SK-N-SH (cell line): ENCODE results near the gene NRG3. TPM values are rescaled to one million over a fixed set of nuclear protein-coding genes. Genes with fewer than 3 reads are reported as not detected.

Source experiments
- CTCF ChIA-PET: fragments of 300-600, 350-600 bp; formaldehyde crosslinking; extraction: SDS; loops from one replicate; lab custom pipeline; 2021; lab: Yijun Ruan, JAX
- POLR2A ChIA-PET: fragments of 350-600 bp; sonication (Branson Sonifier 250); formaldehyde crosslinking; extraction: SDS; loops from one replicate; lab custom pipeline; 2020; ENCODE audit warnings: antibody characterized with exemption, inconsistent platforms; lab: Yijun Ruan, JAX
- DNase-seq: peaks from one replicate; pipeline ENCODE4 v3.0.0; 2012
- H2AFZ ChIP-seq: fragments of 200-600 bp; sonication (generic); 2 replicates; pipeline ENCODE4 v1.8.1; 2016; ENCODE audit warnings: antibody characterized with exemption, mild to moderate bottlenecking, low read depth
- H3F3A ChIP-seq: fragments of 200-600 bp; sonication (generic); replicated peaks from 2 replicates; pipeline ENCODE3; 2016; ENCODE audit warnings: antibody characterized with exemption, mild to moderate bottlenecking; ENCODE audit not compliant: insufficient read depth
- H3K27ac ChIP-seq, 2 experiments: fragments of 200-500 bp in 1 of 2; fragments of 200-600 bp in 1 of 2; sonication (Bioruptor generic) in 1 of 2; sonication (generic), shearing (Covaris generic) in 1 of 2; 2 replicates each; pipeline versions ENCODE4 v1.5.1 to v1.6.1; 2014 to 2016; ENCODE audit warnings: low read depth in 2 of 2, inconsistent platforms in 1 of 2, low read length in 1 of 2, mild to moderate bottlenecking in 1 of 2, mixed read lengths in 1 of 2
- H3K27me3 ChIP-seq: fragments of 200-600 bp; sonication (generic), shearing (Covaris generic); 2 replicates; pipeline ENCODE4 v1.6.1; 2016; ENCODE audit warnings: mixed run types; ENCODE audit not compliant: insufficient read depth
- H3K36me3 ChIP-seq, 2 experiments: fragments of 200-500 bp in 1 of 2; fragments of 200-600 bp in 1 of 2; sonication (Bioruptor generic) in 1 of 2; sonication (generic) in 1 of 2; replicated peaks in 1 of 2; 2 replicates each; pipeline versions ENCODE3 to v1.5.1; 2014 to 2016; ENCODE audit warnings: low read length in 1 of 2, mild to moderate bottlenecking in 1 of 2; ENCODE audit not compliant: insufficient read depth in 2 of 2, control insufficient read depth in 1 of 2
- H3K4me1 ChIP-seq, 2 experiments: fragments of 200-500 bp in 1 of 2; fragments of 200-600 bp in 1 of 2; sonication (Bioruptor generic) in 1 of 2; sonication (generic), shearing (Covaris generic) in 1 of 2; 2 replicates each; pipeline versions ENCODE4 v1.5.1 to v1.6.1; 2014 to 2016; ENCODE audit warnings: low read depth in 1 of 2, low read length in 1 of 2, mixed run types in 1 of 2; ENCODE audit not compliant: insufficient read depth in 2 of 2, control insufficient read depth in 1 of 2
- H3K4me2 ChIP-seq: fragments of 200-600 bp; sonication (generic), shearing (Covaris generic); 2 replicates; pipeline ENCODE4 v1.6.1; 2017; ENCODE audit warnings: mixed run types
- H3K4me3 ChIP-seq, 2 experiments: fragments of 200-500 bp in 1 of 2; fragments of 200-600 bp in 1 of 2; sonication (Bioruptor generic) in 1 of 2; sonication (generic), shearing (Covaris generic) in 1 of 2; 2 replicates each; pipeline versions ENCODE4 v1.5.1 to v1.8.1; 2014 to 2016; ENCODE audit warnings: low read depth in 2 of 2, inconsistent platforms in 1 of 2, low read length in 1 of 2, mild to moderate bottlenecking in 1 of 2, mixed read lengths in 1 of 2, moderate library complexity in 1 of 2
- H3K79me2 ChIP-seq: fragments of 200-600 bp; sonication (generic); 2 replicates; pipeline ENCODE4 v1.8.1; 2017; ENCODE audit warnings: mild to moderate bottlenecking; ENCODE audit not compliant: insufficient read depth
- H3K9ac ChIP-seq: fragments of 200-600 bp; sonication (generic); 2 replicates; pipeline ENCODE4 v1.6.1; 2017; ENCODE audit warnings: mixed run types
- H3K9me2 ChIP-seq: fragments of 200-600 bp; sonication (generic); 2 replicates; pipeline ENCODE4 v1.6.1; 2017; ENCODE audit warnings: mixed run types
- H3K9me3 ChIP-seq: fragments of 200-600 bp; sonication (generic); 2 replicates; pipeline ENCODE4 v1.6.1; 2017; ENCODE audit warnings: mixed run types, mild to moderate bottlenecking, moderate library complexity
- H4K20me1 ChIP-seq: fragments of 200-600 bp; sonication (generic); 2 replicates; pipeline ENCODE4 v1.6.1; 2017; ENCODE audit warnings: mild to moderate bottlenecking, mixed run types; ENCODE audit not compliant: insufficient read depth
- FOSL2 ChIP-seq: IDR thresholded peaks from 2 replicates; pipeline ENCODE4 v1.4.0; 2012; ENCODE audit warnings: low read depth, mild to moderate bottlenecking, moderate library complexity, borderline replicate concordance
- GABPA ChIP-seq: IDR thresholded peaks from 2 replicates; pipeline ENCODE4 v1.4.0; 2012; ENCODE audit warnings: low read depth, mild to moderate bottlenecking
- MXI1 ChIP-seq: IDR thresholded peaks from 2 replicates; pipeline ENCODE4 v1.6.1; 2012; ENCODE audit warnings: mild to moderate bottlenecking, low read depth, low read length, improper control_type of control experiment
- RAD21 ChIP-seq: IDR thresholded peaks from 2 replicates; pipeline ENCODE4 v1.6.1; 2012; ENCODE audit warnings: mild to moderate bottlenecking, low read length
- SMC3 ChIP-seq: IDR thresholded peaks from 2 replicates; pipeline ENCODE4 v1.6.1; 2012; ENCODE audit warnings: low read depth, low read length, improper control_type of control experiment
- TAF1 ChIP-seq: IDR thresholded peaks from 2 replicates; pipeline ENCODE4 v1.6.1; 2012; ENCODE audit warnings: low read depth, mild to moderate bottlenecking, low read length, moderate library complexity, borderline replicate concordance
- TEAD4 ChIP-seq: IDR thresholded peaks from 2 replicates; pipeline ENCODE4 v1.4.0; 2012; ENCODE audit warnings: mild to moderate bottlenecking, borderline replicate concordance; ENCODE audit not compliant: insufficient read depth
- WGBS: methylation state at CpG from one replicate; pipeline ENCODE4 v1.1.6; 2017; ENCODE audit warnings: low lambda C conversion rate; 5-methylcytosine and 5-hydroxymethylcytosine counted together
- polyA plus RNA-seq, 3 experiments: library from polyadenylated mRNA; depleted of rRNA; stranded (reverse); fragments of >200 nt; gene quantifications; 2 replicates each; pipeline ENCODE4 v1.2.3, GENCODE V29; 2012
- TF ChIP-seq, protein P1 (sequence below): fragments of 150-350 bp; IDR thresholded peaks from 2 replicates; pipeline ENCODE4 v1.6.1; 2016; ENCODE audit warnings: mild to moderate bottlenecking, low read depth, low read length
- TF ChIP-seq, protein P2 (sequence below): fragments of 150-350 bp; IDR thresholded peaks from 2 replicates; pipeline ENCODE4 v1.6.1; 2017; ENCODE audit warnings: antibody characterized with exemption, low read length, low read depth, borderline replicate concordance

The NRG3 gene
- polyA plus RNA-seq, 1 of the 3 experiments (the other 2 are of a cell fraction), result 0.03 TPM

DNA sequence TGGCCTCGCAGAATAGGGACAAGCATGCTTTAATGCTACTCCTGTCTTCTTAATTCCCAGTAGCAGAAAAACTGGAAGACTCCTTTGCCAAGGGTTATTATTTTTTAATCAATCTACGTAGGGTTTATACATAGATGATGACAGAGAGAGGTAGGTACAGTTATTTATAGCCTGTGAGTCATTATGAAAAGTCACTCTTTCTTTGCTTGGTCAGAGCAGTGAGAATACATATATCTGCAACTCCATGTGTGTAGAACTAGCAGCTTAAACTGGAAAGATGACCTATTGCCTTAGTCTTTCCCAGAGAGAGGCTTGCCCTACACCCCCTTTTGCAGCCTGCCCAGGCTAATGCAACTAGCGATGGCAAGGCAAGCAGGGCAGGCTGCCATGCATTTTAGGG, 1050.6 kb downstream of the NRG3 start (continued):
- TF ChIP-seq, protein P1, sequence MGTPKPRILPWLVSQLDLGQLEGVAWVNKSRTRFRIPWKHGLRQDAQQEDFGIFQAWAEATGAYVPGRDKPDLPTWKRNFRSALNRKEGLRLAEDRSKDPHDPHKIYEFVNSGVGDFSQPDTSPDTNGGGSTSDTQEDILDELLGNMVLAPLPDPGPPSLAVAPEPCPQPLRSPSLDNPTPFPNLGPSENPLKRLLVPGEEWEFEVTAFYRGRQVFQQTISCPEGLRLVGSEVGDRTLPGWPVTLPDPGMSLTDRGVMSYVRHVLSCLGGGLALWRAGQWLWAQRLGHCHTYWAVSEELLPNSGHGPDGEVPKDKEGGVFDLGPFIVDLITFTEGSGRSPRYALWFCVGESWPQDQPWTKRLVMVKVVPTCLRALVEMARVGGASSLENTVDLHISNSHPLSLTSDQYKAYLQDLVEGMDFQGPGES, result no peak

DNA sequence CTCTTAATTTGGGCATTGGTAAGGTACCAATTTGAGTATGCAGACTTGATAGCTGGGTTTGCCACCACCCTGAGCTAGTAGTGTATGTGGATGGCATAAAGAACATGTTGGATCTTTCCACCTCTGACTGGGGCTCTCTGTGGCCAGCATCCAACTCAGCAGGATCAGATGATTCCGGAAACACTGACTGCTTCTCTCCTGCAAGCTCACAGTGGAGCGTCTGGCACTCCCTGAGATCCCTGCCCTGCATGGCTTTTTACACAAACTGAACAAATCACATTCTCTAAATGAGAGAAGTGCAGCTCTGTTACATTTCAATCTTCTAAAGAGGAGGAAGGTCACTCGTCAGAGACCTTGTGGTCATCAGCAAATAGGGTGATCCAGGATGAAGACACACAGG, 1057.5 kb downstream of the NRG3 start:
- Histone ChIP-seq H4K20me1 (no peaks in the 10 kb centered on the region), H3K27ac (no peak overlapping the region), H3K27me3 (no peaks in the 10 kb centered on the region), H3K4me2 (no peak overlapping the region), H3F3A (no peaks in the 10 kb centered on the region), H3K4me3 (no peak overlapping the region), H3K36me3 (no peaks in the 10 kb centered on the region), H3K79me2 (no peaks in the 10 kb centered on the region), H3K9me3 (no peaks in the 10 kb centered on the region), H3K4me1 (no peaks in the 10 kb centered on the region), H3K9me2 (no peaks in the 10 kb centered on the region), H2AFZ (no peak overlapping the region), H3K9ac (no peak overlapping the region)
- no peak for DNase-seq
- TF ChIP-seq GABPA (no peak), TAF1 (no peak)
- ChIA-PET POLR2A (no interaction called here), CTCF (interaction anchor here (0.6 kb wide), 1 partner anchor 145 kb away, joined by 3 read pairs; no protein-coding TSS in a partner anchor)
- 75% methylated on average over 3 of the region's 3 CpGs for WGBS

DNA sequence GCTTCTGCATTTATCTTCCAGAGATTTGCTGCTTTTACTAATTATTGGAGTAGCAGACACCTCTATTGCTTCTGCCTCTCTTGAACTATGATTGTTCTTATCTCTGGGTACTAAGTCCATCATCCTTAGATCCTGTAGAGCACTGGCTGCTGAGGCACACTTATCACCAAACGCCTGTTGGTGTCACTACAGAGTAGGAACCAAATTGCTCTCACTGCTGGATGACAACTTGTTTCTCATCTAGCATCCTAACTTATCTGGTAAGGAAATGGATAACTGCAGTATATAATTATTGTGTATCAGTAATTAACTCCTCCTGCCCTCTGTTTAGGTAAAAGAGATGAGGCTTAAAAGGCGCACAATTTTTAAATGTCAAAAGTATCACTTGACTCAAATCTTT, 1059.4 kb downstream of the NRG3 start:
- Histone ChIP-seq H3K9me2 (no peaks in the 10 kb centered on the region), H3K9me3 (no peaks in the 10 kb centered on the region), H4K20me1 (no peaks in the 10 kb centered on the region), H3K27ac (no peak overlapping the region), H3K9ac (no peak overlapping the region), H3K4me1 (no peaks in the 10 kb centered on the region), H3K4me3 (no peak overlapping the region), H3K79me2 (no peaks in the 10 kb centered on the region), H3K27me3 (no peaks in the 10 kb centered on the region), H2AFZ (no peak overlapping the region), H3K4me2 (no peak overlapping the region), H3K36me3 (no peaks in the 10 kb centered on the region), H3F3A (no peaks in the 10 kb centered on the region)
- CTCF ChIA-PET, result no interaction called here
- peak; percentile 1 for DNase-seq
- POLR2A ChIA-PET, result no interaction called here
- TF ChIP-seq SMC3, result peak; percentile 11; the same call in 1 of the 2 replicates
- TF ChIP-seq MXI1, result no peak
- peak; percentile 50 for TF ChIP-seq RAD21
- TF ChIP-seq, protein P2, sequence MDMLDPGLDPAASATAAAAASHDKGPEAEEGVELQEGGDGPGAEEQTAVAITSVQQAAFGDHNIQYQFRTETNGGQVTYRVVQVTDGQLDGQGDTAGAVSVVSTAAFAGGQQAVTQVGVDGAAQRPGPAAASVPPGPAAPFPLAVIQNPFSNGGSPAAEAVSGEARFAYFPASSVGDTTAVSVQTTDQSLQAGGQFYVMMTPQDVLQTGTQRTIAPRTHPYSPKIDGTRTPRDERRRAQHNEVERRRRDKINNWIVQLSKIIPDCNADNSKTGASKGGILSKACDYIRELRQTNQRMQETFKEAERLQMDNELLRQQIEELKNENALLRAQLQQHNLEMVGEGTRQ, result no peak
- TF ChIP-seq TEAD4, result no peak
- WGBS, result 77% methylated on average over 2 of the region's 2 CpGs

DNA sequence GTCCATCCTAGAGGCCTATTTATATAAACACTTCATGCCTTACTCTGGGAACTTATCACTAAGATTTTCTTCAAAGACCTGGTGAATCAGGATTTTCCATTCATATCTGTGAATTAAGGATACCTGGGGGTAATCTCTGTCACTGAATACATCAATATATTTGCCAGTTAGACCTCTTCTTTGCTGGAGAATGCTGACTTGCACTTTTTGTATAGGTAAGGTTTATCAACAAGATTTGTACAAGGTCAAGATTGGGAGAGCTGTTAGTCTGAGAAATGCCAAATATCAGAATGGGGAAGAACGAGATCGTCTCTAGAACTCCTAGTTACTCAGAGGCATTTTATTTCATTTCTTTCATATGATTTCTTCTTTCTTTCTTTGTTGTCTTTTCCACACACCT, 1060.0 kb downstream of the NRG3 start:
- no peak for TF ChIP-seq FOSL2
- Histone ChIP-seq H3F3A (no peaks in the 10 kb centered on the region), H3K4me2 (no peak overlapping the region), H2AFZ (no peak overlapping the region), H3K27me3 (no peaks in the 10 kb centered on the region), H3K79me2 (no peaks in the 10 kb centered on the region), H4K20me1 (no peaks in the 10 kb centered on the region), H3K36me3 (no peaks in the 10 kb centered on the region), H3K4me3 (no peak overlapping the region), H3K9me3 (no peaks in the 10 kb centered on the region), H3K9me2 (no peaks in the 10 kb centered on the region), H3K9ac (no peak overlapping the region), H3K4me1 (no peaks in the 10 kb centered on the region), H3K27ac (no peak overlapping the region)
- no peak for DNase-seq
- POLR2A ChIA-PET, result no interaction called here
- 70% methylated on average over 2 of the region's 2 CpGs for WGBS
- CTCF ChIA-PET, result no interaction called here
